Liver (tissue), 9 donors: Measurements from ENCODE around the gene BGN. TPM values are rescaled to one million over a fixed set of nuclear protein-coding genes. Genes with fewer than 3 reads are reported as not detected.
A peak's percentile ranks its signal among the peaks of the same experiment; 100 is the strongest.

Source experiments
- DNase-seq: peaks from one replicate; pipeline ENCODE4 v3.0.0-alpha.2; 2017; ENCODE audit warnings: low spot score
- H3K27ac ChIP-seq, 2 donors: one replicate each; pipeline ENCODE4 v1.7.0; 2013; ENCODE audit warnings: inconsistent platforms in 2 of 2, low read length in 2 of 2, control low read depth in 1 of 2, low read depth in 1 of 2, mild to moderate bottlenecking in 1 of 2
- H3K27me3 ChIP-seq, 4 donors: one replicate each; pipeline versions ENCODE4 v1.6.1 to v1.7.0; 2013; ENCODE audit warnings: low read length in 3 of 4, inconsistent platforms in 1 of 4, mild to moderate bottlenecking in 1 of 4, moderate library complexity in 1 of 4; ENCODE audit not compliant: control insufficient read depth in 4 of 4, insufficient read depth in 4 of 4
- H3K36me3 ChIP-seq, 4 donors: one replicate each; pipeline versions ENCODE4 v1.6.1 to v1.7.0; 2013; ENCODE audit warnings: low read length in 3 of 4, mild to moderate bottlenecking in 3 of 4, low read depth in 1 of 4, moderate library complexity in 1 of 4; ENCODE audit not compliant: control insufficient read depth in 4 of 4, insufficient read depth in 3 of 4
- H3K4me1 ChIP-seq, 4 donors: one replicate each; pipeline versions ENCODE4 v1.6.1 to v1.7.0; 2013; ENCODE audit warnings: low read length in 3 of 4, mild to moderate bottlenecking in 3 of 4, moderate library complexity in 1 of 4; ENCODE audit not compliant: control insufficient read depth in 4 of 4, insufficient read depth in 4 of 4
- H3K4me3 ChIP-seq, 3 donors: one replicate each; pipeline versions ENCODE4 v1.6.1 to v1.7.0; 2013; ENCODE audit warnings: low read length in 3 of 3, control low read depth in 1 of 3, low read depth in 1 of 3, mild to moderate bottlenecking in 1 of 3
- H3K9ac ChIP-seq, 2 donors: one replicate each; pipeline ENCODE4 v1.7.0; 2013; ENCODE audit warnings: low read length in 2 of 2, mild to moderate bottlenecking in 2 of 2, moderate library complexity in 2 of 2, control low read depth in 1 of 2, low read depth in 1 of 2
- H3K9me3 ChIP-seq, 4 donors: one replicate each; pipeline versions ENCODE4 v1.6.1 to v1.7.0; 2013; ENCODE audit warnings: low read length in 3 of 4; ENCODE audit not compliant: control insufficient read depth in 4 of 4
- FOXA1 ChIP-seq: IDR thresholded peaks from 2 replicates; pipeline ENCODE4 v1.6.1; 2016; ENCODE audit warnings: antibody characterized with exemption
- FOXA2 ChIP-seq: IDR thresholded peaks from 2 replicates; pipeline ENCODE4 v1.6.1; 2016; ENCODE audit warnings: antibody characterized with exemption
- GABPA ChIP-seq, 2 donors: IDR thresholded peaks in 1 of 2; conservative IDR thresholded peaks in 1 of 2; 2 replicates each; pipeline ENCODE4 v1.6.1; 2016; ENCODE audit warnings: antibody characterized with exemption in 2 of 2, mild to moderate bottlenecking in 1 of 2, moderate library complexity in 1 of 2
- HNF4A ChIP-seq, 2 donors: conservative IDR thresholded peaks; 2 replicates each; pipeline ENCODE4 v1.6.1; 2016; ENCODE audit warnings: antibody characterized with exemption in 2 of 2, mild to moderate bottlenecking in 2 of 2
- HNF4G ChIP-seq: IDR thresholded peaks from 2 replicates; pipeline ENCODE4 v1.6.1; 2016; ENCODE audit warnings: antibody characterized with exemption
- JUND ChIP-seq, 2 donors: IDR thresholded peaks; 2 replicates each; pipeline ENCODE4 v1.6.1; 2016; ENCODE audit warnings: antibody characterized with exemption in 2 of 2
- NR2F2 ChIP-seq: IDR thresholded peaks from 2 replicates; pipeline ENCODE4 v1.6.1; 2016; ENCODE audit warnings: antibody characterized with exemption
- RAD21 ChIP-seq, 2 donors: IDR thresholded peaks; 2 replicates each; pipeline ENCODE4 v1.6.1; 2016; ENCODE audit warnings: antibody characterized with exemption in 2 of 2, mild to moderate bottlenecking in 2 of 2
- RXRA ChIP-seq, 2 donors: IDR thresholded peaks; 2 replicates each; pipeline ENCODE4 v1.6.1; 2017 to 2018; ENCODE audit warnings: antibody characterized with exemption in 2 of 2, mild to moderate bottlenecking in 1 of 2
- TAF1 ChIP-seq: conservative IDR thresholded peaks from 2 replicates; pipeline ENCODE4 v1.6.1; 2016; ENCODE audit warnings: antibody characterized with exemption, mild to moderate bottlenecking
- YY1 ChIP-seq: IDR thresholded peaks from 2 replicates; pipeline ENCODE4 v1.6.1; 2016; ENCODE audit warnings: antibody characterized with exemption, mild to moderate bottlenecking
- ZBTB33 ChIP-seq: IDR thresholded peaks from 2 replicates; pipeline ENCODE4 v1.6.1; 2016; ENCODE audit warnings: antibody characterized with exemption
- WGBS: extraction: QIAGEN DNeasy Blood & Tissue Kit; methylation state at CpG from one replicate; pipeline ENCODE4 v1.1.7; 2013; 5-methylcytosine and 5-hydroxymethylcytosine counted together
- polyA plus RNA-seq, 2 donors: library from polyadenylated mRNA; stranded (reverse) in 1 of 2; unstranded in 1 of 2; fragments of 200-250 nt in 1 of 2; fragments of >200 nt in 1 of 2; fragmentation: Nextera tagmentation in 1 of 2; extraction: Ambion mirVana in 1 of 2; gene quantifications; one replicate each; pipeline versions ENCODE4 v1.2.1 to v1.2.3, GENCODE V29; 2013 to 2015
- total RNA-seq, 2 donors: library from RNA; depleted of rRNA; stranded (reverse); fragments of >200 nt; gene quantifications; one replicate each; pipeline ENCODE4 v1.2.3, GENCODE V29; 2014
- donor health status: healthy.
- donor health status: healthy.
- donor health status: healthy.
- donor health status: healthy.
- donor health status: healthy.

BGN gene
- total and polyA plus RNA-seq, 4 donors: 11.7 to 131 (median 44.8) TPM

DNA sequence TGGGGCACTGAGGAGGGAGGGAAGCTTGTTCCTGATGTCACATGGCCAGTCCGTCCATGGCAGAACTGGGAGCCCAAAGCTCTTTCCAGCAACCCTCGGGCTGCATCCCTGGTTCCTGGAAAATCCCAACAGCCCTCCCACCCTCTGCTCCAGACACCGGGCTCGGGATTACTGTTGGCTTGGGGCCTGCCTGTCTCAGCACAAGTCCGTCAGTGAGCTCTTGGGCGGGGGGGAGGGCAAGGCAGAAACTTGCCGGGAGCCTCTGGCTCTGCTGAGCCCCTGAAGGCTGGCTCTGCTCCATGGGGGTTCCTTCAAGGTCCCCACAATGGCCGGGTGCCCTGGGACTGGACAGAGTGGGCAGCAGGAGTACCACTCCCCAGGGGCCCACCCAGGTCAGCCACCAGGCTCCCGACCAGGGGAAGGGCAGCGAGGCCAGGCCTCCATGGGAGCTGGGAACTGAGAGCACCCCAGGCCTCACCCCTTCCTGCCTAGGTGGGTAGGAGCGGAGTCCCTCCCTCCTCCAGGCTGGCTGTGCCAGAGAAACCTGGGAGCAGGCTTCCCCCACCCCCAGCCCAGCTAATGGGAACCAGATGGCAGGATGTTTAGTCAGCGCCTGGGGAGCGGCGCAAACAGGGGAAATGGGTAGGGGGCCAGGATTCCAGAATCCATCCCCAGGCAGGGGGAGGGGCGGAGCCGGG lies 18.0 kb upstream of the BGN start (continued):
- TF ChIP-seq ZBTB33: no peak
- TF ChIP-seq HNF4G: no peak
- TF ChIP-seq HNF4A (conservative IDR thresholded peaks at IDR 0.05): no peak
- no peak for TF ChIP-seq FOXA1
- no peak for TF ChIP-seq GABPA (IDR thresholded peaks at IDR 0.05 in 1 of 2, conservative IDR thresholded peaks at IDR 0.05 in 1 of 2)

GRCh38 chrX:153477364-153477857 lies 17.4 kb upstream of the BGN start:
- Histone ChIP-seq H3K9me3 (no peaks in the 10 kb centered on the region), H3K36me3 (no peaks in the 10 kb centered on the region), H3K4me3 (no peak overlapping the region), H3K27ac (peak overlapping the region; percentile 20 to 46), H3K27me3 (no peaks in the 10 kb centered on the region), H3K4me1 (peaks cover 0 to 7% (median 0%) of the 10 kb centered on the region in 4 donors), H3K9ac (no peak overlapping the region)
- 62% methylated on average over 11 of the region's 11 CpGs for WGBS
- TF ChIP-seq ZBTB33: no peak
- no peak for TF ChIP-seq FOXA1
- TF ChIP-seq RAD21 (IDR thresholded peaks at IDR 0.05): no peak
- TF ChIP-seq NR2F2: no peak
- TF ChIP-seq YY1: no peak
- no peak for TF ChIP-seq TAF1
- no peak for TF ChIP-seq FOXA2
- TF ChIP-seq JUND (IDR thresholded peaks at IDR 0.05): no peak
- TF ChIP-seq RXRA (IDR thresholded peaks at IDR 0.05): no peak
- DNase-seq: no peak

- H3K4me1 ChIP-seq: peaks cover 0 to 7% (median 0%) of the 10 kb centered on the region in 4 donors
- H3K9ac ChIP-seq: no peak overlapping the region
- peak overlapping the region in 1 of 2 donors; percentile 20 for H3K27ac ChIP-seq
- TF ChIP-seq NR2F2 (no peak), HNF4A (conservative IDR thresholded peaks at IDR 0.05) (no peak), HNF4G (no peak), TAF1 (no peak), ZBTB33 (no peak)
- WGBS: 87% methylated on average over 9 of the region's 9 CpGs
- H3K9me3 ChIP-seq: no peaks in the 10 kb centered on the region
- no peak overlapping the region for H3K4me3 ChIP-seq
- DNase-seq: no peak
- no peaks in the 10 kb centered on the region for H3K36me3 ChIP-seq
- no peaks in the 10 kb centered on the region for H3K27me3 ChIP-seq
These were observed 16.9 kb upstream of the BGN start for GRCh38 chrX:153477901-153478300.
